Mesenteric fat pad (tissue), 1 donor: ENCODE data around the gene MARCHF10. TPM values are rescaled to one million over a fixed set of nuclear protein-coding genes. Genes with fewer than 3 reads are reported as not detected.
A peak's percentile ranks its signal among the peaks of the same experiment; 100 is the strongest.
"Not testable (repeated sequence)": the region's sequence is repeated elsewhere in the genome, so short reads cannot be mapped to it uniquely, and the experiment has no call there.

Source experiments
- DNase-seq: peaks from one replicate; pipeline ENCODE4 v3.0.0-alpha.2; 2020; ENCODE audit warnings: low spot score
- total RNA-seq: library from RNA; stranded (reverse); fragmentation: NEBNext Ultra II Directional; extraction: Animal tissue kit (Norgen Biotek cat#: 25700); gene quantifications from one replicate; pipeline ENCODE4 v1.2.1, GENCODE V29; 2021
- donor health status: DM: yes; HTN: yes; CAD: no.

MARCHF10 gene
- total RNA-seq, 1 donor from 2014 or later, result 0.16 TPM

DNA sequence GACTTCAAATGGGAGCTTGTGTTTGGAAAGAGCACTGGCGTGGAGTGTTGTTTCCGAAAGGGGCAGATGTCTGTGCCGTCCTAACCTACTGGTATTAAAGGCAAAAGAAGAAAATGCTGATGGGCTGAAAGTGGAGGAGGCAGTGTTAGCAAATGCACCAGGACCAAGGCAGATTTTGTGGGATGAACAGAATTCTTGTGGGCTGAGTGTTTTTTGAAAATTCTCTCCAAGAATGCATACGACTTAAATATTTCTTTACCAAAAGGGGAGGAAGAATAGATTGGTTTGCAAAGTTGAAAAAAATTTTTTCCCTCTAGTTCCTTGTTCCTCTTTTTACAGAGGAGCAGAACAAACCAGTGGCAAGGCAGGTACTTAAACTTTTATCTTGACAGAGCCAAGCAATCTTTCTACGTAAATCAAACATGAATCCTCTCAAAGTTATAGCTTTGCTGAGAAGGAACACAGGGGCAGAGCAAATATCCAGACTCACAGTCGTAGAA, 16.8 kb downstream of the MARCHF10 start:
- no peak for DNase-seq

DNA sequence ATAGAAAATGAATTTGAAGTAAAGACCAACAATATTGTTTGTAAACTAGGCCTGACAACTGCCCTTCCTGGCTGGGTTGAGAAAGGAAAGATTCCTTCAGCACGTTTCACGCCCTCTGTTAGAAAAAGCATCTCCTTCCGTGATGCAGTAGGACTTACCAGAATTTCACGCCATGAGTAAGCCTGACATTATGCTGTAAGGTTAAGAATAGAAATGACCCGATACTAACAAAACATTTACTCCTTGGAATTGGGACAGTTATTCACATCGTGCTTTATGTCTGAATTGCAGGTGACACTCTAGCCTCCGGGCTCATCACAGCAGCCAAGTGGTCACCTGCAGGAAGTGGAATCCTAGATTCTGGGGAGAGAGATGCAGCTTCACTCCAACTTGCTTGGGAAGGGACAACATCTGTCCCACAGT, 17.5 kb downstream of the MARCHF10 start:
- DNase-seq, result no peak

DNA sequence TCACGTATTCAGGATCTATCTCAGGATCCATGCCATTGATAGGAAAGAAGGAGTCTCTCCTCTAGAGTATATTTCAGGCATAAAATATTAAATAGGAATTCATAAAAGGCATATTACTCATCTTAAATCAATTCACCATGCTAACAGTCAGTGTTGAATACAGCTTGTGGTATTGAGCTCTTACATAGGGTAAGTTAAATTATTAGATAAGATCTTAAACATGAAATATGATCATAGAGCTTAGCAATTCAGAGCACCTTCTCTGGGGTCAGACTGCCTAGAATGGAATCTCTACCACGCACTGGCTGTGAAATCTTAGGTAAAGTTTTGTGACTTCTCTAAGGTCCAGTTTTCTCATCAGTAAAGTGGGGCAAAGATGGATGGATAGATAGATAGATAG, 20.7 kb downstream of the MARCHF10 start:
- DNase-seq, result no peak

DNA sequence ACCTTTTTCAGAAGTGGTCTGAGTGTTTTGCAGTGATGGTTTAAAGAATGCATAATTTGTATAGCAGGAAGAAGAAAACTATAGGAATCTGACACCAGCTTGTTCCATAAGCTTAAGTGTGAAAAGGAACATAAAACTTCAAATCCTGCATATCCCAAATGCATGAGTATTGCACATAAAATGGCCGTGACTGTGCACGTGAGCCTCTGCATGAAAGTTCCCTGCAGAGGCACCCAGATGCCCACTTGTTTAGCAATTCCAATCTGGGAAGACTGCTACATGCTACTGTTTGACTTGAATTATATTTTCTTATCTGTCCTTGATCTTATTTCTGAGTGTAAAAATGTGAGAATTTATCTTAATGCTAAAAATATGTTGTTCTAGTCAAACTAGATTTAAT, 21.5 kb downstream of the MARCHF10 start:
- no peak for DNase-seq

DNA sequence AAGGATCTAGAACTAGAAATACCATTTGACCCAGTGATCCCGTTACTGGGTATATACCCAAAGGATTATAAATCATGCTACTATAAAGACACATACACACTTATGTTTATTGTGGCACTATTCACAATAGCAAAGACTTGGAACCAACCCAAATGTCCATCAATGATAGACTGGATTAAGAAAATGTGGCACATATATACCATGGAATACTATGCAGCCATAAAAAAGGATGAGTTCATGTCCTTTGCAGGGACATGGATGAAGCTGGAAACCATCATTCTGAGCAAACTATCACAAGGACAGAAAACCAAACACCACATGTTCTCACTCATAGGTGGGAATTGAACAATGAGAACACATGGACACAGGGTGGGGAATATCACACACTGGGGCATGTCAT, 22.1 kb downstream of the MARCHF10 start:
- DNase-seq, result not testable (repeated sequence)

DNA sequence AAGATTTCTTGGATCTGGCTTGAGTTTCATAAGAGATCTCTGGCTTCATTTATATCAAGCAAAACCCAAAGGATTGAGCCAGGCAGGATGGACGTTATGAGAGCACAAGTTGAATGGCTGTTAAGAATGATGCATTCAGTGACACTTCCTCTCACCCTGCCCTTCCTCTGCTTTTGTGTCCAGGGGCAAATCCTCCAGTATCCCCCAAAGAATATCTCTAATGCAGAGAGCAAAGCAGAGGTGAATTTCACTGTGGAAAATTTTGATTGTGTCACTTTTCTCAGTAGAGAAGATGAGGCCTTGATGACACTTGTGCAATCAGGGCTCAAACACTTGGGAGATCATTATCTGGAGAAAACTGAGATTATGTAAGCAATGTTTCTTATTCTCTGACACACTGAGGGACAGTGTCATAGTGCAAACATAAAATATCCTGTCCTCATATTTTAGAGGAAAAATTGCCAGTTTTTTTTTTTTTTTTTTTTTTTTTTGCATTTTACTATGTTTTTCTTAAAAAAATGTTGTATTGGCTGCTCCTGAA, 25.3 kb downstream of the MARCHF10 start:
- no peak for DNase-seq

- no peak for DNase-seq
These were observed 26.3 kb downstream of the MARCHF10 start for GRCh38 chr17:62781831-62782251.

DNA sequence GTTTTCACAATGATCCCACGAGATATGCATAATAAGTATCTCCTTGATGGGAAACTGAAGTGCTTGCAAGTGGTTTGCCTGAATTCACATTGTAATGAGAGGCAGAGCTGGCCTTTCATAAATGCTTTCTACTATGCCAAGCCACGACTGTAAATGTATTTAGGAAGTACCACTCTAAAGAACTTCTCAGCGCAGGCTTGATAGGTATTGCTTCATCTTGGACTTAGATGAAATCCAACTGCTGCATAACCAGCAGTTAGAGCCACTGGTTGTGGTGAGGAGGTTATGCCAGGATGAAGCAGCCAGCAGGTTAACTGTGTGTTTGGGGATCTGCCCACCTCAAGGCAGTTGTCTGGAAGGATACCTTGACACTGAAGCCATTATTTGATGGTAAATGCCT, 26.8 kb downstream of the MARCHF10 start:
- DNase-seq, result no peak

GRCh38 chr17:62780951-62781350, 27.2 kb downstream of the MARCHF10 start:
- DNase-seq, result no peak

GRCh38 chr17:62780269-62780668, 27.8 kb downstream of the MARCHF10 start:
- no peak for DNase-seq

- DNase-seq, result no peak
These were observed 29.0 kb downstream of the MARCHF10 start for GRCh38 chr17:62778990-62779681.

DNA sequence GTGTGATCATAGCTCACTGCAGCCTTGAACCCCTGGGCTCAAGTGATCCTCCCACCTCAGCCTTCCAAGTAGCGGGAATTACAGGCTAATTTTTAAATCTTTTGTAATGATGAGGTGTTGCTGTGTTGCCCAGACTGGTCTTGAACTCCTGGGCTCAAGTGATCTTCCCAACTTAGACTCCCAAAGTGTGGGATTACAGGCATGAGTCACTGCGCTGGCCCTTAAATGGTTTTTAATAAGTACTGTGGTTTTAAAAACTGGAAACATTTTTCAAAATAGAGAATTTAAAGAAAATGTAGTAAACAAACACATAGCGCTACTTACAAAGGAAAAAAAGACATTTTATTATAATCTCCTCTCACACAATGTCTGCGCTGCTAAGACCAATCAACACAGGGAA, 32.2 kb downstream of the MARCHF10 start:
- DNase-seq, result no peak

- DNase-seq, result no peak
These were observed 33.8 kb downstream of the MARCHF10 start for GRCh38 chr17:62774338-62774737.

- peak; percentile 16 for DNase-seq
These were observed 40.1 kb downstream of the MARCHF10 start for GRCh38 chr17:62767997-62768396.

DNA sequence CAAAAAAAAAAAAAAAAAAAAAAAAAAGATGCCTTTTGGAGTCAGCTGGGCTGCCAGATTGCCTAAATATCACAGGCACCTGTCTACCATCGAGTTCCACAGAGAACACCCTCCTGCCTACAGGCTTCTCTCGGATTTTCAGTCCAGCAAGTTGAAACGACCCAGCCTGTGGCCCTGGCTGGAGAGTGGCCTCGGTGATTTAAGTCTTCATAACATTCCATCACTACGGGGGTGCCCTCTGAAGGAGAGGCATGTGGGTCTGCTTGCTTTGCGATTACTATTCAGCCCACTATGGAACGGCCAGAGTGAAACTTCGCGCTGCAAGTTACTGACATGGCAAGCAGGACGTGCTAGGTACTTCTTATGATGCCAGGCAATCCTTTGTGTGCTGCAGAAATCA, 42.8 kb downstream of the MARCHF10 start:
- DNase-seq, result peak; percentile 73

GRCh38 chr17:62763891-62764600, 44.1 kb downstream of the MARCHF10 start:
- peak; percentile 47 for DNase-seq

DNA sequence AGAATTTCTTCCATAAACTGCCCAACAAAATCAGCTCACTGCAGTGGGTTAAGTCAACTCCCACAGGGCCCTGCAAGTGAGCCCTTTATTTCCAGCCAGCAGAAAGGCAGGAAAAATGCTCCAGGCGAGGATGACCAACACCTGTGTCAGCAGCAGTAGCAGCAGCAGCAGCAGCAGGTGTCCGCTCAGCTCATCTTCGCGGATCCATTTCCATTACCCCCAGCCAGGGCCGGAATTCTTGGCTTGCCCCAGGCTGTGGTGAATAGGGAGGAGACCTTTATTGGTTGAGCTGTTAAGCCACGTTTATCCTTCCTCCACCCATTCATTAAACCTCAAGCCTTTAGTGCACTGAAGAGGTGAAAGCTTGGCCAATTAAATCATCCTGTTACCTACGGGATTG, 46.2 kb downstream of the MARCHF10 start:
- peak; percentile 8 for DNase-seq

DNA sequence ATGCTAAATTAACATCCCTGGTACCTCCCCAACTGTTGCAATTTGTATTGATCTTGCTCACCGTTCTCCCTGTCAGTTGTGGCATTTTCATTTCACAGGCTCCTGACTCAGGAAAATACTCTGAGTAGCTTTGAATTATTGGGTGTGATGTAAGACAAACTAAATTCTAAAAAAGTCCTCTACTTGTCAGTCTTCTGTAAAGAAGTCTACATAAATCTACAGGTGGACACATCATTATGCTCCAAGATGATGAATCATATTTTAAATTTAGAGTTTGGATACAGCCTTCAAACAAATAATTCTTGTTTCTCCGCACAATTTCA, 47.2 kb downstream of the MARCHF10 start:
- no peak for DNase-seq

DNA sequence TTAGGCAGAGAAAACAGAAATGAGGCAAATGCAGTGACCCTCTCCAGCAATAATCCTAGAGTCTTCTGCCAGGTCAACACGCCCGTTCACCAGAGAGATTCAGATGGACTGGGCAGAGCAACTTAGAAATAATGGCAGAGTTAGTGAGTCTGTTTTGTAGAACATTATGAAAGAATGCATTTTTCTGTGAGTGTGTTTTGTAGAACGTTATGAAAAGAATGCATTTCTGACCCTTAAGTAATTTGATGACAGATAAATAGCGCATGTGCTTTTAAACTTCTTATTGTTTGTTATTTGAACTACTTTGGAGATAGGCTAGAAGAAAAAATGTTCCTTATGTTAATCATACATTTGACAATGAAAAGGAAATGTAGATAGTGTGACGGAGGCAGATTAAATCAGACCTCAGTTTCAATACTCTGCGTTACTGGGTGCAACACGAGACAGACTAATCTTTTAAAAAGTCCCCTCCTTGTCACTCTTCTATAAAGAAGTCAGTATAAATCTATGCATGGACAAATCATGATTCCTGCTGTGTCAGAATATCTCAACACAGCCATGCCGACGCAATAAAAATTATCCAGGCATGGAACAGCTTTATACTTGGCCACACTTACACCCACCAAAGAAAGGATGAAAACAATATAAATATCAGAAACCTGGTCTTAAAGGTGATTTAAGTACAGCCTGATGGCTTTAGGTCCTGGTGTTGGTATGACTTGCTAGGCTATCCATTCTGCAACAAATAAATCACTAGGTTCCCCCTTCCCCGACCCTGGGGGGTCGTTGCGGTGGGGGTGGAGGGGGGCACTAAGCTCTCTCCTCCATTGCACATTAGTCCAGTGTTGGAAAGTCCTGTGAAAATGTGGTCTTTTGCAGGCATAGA, 47.8 kb downstream of the MARCHF10 start:
- peak; percentile 22 for DNase-seq

DNA sequence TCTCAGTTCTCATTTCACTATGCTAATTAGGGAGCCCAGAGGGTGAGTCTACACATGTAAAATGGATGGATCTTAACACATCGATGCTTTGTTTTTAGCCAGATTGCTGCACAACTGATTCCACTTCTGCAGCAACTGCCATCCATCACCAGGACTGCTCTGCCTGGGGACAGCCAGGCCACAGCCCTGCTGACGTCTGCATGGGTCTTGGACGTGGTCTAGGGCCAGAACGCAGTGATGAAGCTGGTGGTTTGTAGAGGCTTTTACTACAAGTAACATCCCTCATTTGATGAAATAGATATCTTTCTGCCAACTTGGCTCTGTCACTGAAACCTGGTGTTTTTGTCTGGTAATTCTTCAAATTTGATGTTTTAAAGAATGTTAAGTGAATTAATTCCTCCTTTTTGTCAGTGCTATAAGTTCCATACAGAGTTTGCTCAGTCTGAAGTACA, 50.6 kb downstream of the MARCHF10 start:
- DNase-seq, result peak; percentile 33

GRCh38 chr17:62756198-62756597, 51.9 kb downstream of the MARCHF10 start:
- DNase-seq, result no peak
